Loucy (cell line): ENCODE data around the gene WNT8A.
"Not testable (repeated sequence)": the region's sequence is repeated elsewhere in the genome, so short reads cannot be mapped to it uniquely, and the experiment has no call there.

Experiments
- H2AFZ ChIP-seq: fragments of 200-600 bp; sonication (generic); 2 replicates; pipeline ENCODE4 v1.6.0; 2016; ENCODE audit warnings: antibody characterized with exemption, mild to moderate bottlenecking, low read length, moderate library complexity
- H3F3A ChIP-seq: fragments of 200-600 bp; 2 replicates; pipeline ENCODE4 v1.6.0; 2016; ENCODE audit warnings: antibody characterized with exemption, low read depth, mild to moderate bottlenecking
- H3K27me3 ChIP-seq: fragments of 200-600 bp; sonication (generic); 2 replicates; pipeline ENCODE4 v1.6.1; 2014; ENCODE audit warnings: low read length, mild to moderate bottlenecking; ENCODE audit not compliant: insufficient read depth, poor library complexity, severe bottlenecking
- H3K36me3 ChIP-seq: fragments of 200-600 bp; sonication (generic); 2 replicates; pipeline ENCODE4 v1.6.1; 2016; ENCODE audit warnings: low read length; ENCODE audit not compliant: insufficient read depth
- H3K4me1 ChIP-seq: fragments of 200-600 bp; sonication (generic); 2 replicates; pipeline ENCODE4 v1.5.1; 2014; ENCODE audit warnings: low read length, mild to moderate bottlenecking; ENCODE audit not compliant: insufficient read depth, poor library complexity, severe bottlenecking
- H3K4me2 ChIP-seq: fragments of 200-600 bp; sonication (generic); 2 replicates; pipeline ENCODE4 v1.6.0; 2014; ENCODE audit warnings: antibody characterized with exemption, low read length, low read depth, mild to moderate bottlenecking; ENCODE audit not compliant: poor library complexity, severe bottlenecking
- H3K4me3 ChIP-seq: fragments of 200-600 bp; sonication (generic); 2 replicates; pipeline ENCODE4 v1.5.1; 2014; ENCODE audit warnings: low read length, mild to moderate bottlenecking, mixed read lengths; ENCODE audit not compliant: poor library complexity, severe bottlenecking
- H3K79me2 ChIP-seq: fragments of 200-600 bp; sonication (generic); 2 replicates; pipeline ENCODE4 v1.6.1; 2014; ENCODE audit warnings: low read length; ENCODE audit not compliant: insufficient read depth
- H3K9ac ChIP-seq: fragments of 200-600 bp; sonication (generic); 2 replicates; pipeline ENCODE4 v1.6.0; 2014; ENCODE audit warnings: mild to moderate bottlenecking, low read depth, low read length, moderate library complexity; ENCODE audit not compliant: poor library complexity, severe bottlenecking
- H3K9me2 ChIP-seq: fragments of 200-600 bp; sonication (generic); replicated peaks from 2 replicates; pipeline ENCODE4 v1.6.1; 2016; ENCODE audit warnings: low read depth, low read length, mixed read lengths
- H3K9me3 ChIP-seq: fragments of 200-600 bp; sonication (generic); 2 replicates; pipeline ENCODE4 v1.6.1; 2014; ENCODE audit warnings: mild to moderate bottlenecking, antibody characterized with exemption, low read length, low read depth; ENCODE audit not compliant: insufficient read depth
- H4K20me1 ChIP-seq: fragments of 200-600 bp; sonication (generic); 2 replicates; pipeline ENCODE4 v1.6.0; 2014; ENCODE audit warnings: antibody characterized with exemption, low read length, mild to moderate bottlenecking; ENCODE audit not compliant: insufficient read depth, poor library complexity, severe bottlenecking
- EZH2phosphoT487 ChIP-seq: fragments of 200-600 bp; IDR thresholded peaks from 2 replicates; pipeline ENCODE4 v1.6.1; 2018; ENCODE audit warnings: antibody characterized with exemption, mild to moderate bottlenecking, moderate library complexity, borderline replicate concordance
- TF ChIP-seq, protein P1 (sequence below): fragments of 200-600 bp; sonication (generic); conservative IDR thresholded peaks from 2 replicates; pipeline ENCODE4 v1.5.1; 2014; ENCODE audit warnings: mild to moderate bottlenecking, antibody characterized with exemption, low read length

The WNT8A gene

DNA sequence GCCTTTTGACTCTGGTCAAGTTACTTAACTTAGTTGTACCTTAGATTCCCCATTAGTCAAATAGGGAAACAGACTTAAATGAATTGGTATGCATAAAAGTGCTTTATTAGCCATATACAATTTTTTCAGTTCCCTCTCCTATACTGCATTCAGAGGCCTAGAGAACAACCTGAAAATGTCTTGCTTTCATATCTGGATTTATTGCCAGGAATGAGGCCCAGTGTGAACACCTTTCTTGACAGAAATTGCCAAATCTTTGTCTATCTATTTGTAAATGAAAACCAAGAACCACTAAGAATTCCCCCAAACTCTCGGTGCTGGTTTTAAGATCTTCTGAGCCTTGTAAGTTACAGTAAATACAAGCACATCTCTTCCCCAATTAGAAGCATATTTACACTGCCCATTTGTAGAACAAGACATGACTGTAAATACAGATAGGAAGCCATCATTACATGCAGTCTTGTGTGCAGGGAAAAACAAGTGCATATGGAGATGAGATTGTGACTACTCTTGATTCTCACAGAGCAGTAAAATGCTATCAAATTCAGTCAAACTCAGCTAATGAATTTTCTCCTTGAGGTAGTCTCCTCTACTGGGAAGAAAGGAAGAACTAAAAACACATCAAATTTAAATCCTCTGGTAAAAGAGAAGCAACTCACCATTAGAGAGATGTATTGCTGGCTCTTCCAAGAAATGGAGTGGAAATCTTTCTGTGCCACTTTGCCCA, 45.8 kb upstream of the WNT8A start:
- H3K4me2 ChIP-seq: no peak overlapping the region
- no peak for TF ChIP-seq EZH2phosphoT487
- TF ChIP-seq, protein P1, sequence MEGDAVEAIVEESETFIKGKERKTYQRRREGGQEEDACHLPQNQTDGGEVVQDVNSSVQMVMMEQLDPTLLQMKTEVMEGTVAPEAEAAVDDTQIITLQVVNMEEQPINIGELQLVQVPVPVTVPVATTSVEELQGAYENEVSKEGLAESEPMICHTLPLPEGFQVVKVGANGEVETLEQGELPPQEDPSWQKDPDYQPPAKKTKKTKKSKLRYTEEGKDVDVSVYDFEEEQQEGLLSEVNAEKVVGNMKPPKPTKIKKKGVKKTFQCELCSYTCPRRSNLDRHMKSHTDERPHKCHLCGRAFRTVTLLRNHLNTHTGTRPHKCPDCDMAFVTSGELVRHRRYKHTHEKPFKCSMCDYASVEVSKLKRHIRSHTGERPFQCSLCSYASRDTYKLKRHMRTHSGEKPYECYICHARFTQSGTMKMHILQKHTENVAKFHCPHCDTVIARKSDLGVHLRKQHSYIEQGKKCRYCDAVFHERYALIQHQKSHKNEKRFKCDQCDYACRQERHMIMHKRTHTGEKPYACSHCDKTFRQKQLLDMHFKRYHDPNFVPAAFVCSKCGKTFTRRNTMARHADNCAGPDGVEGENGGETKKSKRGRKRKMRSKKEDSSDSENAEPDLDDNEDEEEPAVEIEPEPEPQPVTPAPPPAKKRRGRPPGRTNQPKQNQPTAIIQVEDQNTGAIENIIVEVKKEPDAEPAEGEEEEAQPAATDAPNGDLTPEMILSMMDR: no peak

DNA sequence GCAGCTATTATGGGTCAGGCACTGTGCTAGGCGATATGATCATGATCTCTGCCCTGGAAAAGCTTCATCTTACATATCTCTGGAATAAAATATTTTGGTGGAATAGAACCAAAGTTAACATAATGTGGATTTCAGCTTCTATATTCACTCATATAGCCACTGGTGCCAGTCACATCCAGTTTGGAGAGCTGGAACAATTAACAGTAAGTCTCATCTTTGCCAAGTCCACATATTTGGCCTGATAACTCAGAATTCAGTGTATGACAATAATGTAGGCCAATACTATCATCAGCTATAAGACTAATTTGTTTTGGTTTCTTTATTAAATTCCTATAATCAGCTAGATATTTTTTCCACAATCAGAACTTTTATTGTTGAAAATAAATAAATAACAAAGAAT, 45.0 kb upstream of the WNT8A start:
- H3K27me3 ChIP-seq: no peaks in the 10 kb centered on the region
- H3K9me2 ChIP-seq: no peaks in the 10 kb centered on the region
- H3K4me3 ChIP-seq: no peak overlapping the region
- no peaks in the 10 kb centered on the region for H3K36me3 ChIP-seq
- peaks cover 2% of the 10 kb centered on the region for H3K4me1 ChIP-seq
- H3K4me2 ChIP-seq: no peak overlapping the region
- H3K9ac ChIP-seq: no peak overlapping the region
- TF ChIP-seq, protein P1: no peak
- TF ChIP-seq EZH2phosphoT487: no peak
- peaks cover 2% of the 10 kb centered on the region; the same call in 1 of the 2 replicates for H3K79me2 ChIP-seq
- H3F3A ChIP-seq: no peaks in the 10 kb centered on the region
- no peaks in the 10 kb centered on the region for H4K20me1 ChIP-seq
- no peak overlapping the region for H2AFZ ChIP-seq
- no peaks in the 10 kb centered on the region for H3K9me3 ChIP-seq

More for the DNA sequence above, 45.8 kb upstream of the WNT8A start:
- H3K9me2 ChIP-seq: no peaks in the 10 kb centered on the region
- H4K20me1 ChIP-seq: no peaks in the 10 kb centered on the region
- no peak overlapping the region for H3K9ac ChIP-seq
- H3K79me2 ChIP-seq: peaks cover 9% of the 10 kb centered on the region; the same call in 1 of the 2 replicates
- no peaks in the 10 kb centered on the region for H3K27me3 ChIP-seq
- H3K36me3 ChIP-seq: no peaks in the 10 kb centered on the region
- no peak overlapping the region for H2AFZ ChIP-seq
- peaks cover 10% of the 10 kb centered on the region for H3K4me1 ChIP-seq
- H3K9me3 ChIP-seq: no peaks in the 10 kb centered on the region
- no peak overlapping the region for H3K4me3 ChIP-seq
- no peaks in the 10 kb centered on the region for H3F3A ChIP-seq

DNA sequence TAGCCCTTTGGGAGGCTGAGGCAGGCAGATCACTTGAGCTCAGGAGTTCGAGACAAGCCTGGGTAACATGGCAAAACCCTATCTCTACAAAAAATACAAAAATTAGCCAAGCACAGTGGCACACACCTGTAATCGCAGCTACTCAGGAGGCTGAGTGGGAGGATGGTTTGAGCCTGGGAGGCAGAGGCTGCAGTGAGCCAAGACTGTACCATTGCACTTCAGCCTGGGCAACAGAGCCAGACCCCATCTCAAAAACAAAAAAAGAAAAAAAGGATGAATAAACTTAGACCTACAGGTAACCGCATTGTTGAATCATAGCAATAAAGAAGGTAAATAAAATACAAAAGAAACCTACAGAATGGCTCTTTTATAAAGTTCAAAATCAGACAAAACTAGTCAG, 38.5 kb upstream of the WNT8A start:
- not testable (repeated sequence) for H3K9ac ChIP-seq, H3K4me2 ChIP-seq, H3F3A ChIP-seq, H3K4me3 ChIP-seq, H3K4me1 ChIP-seq, H3K79me2 ChIP-seq, H3K9me2 ChIP-seq, H4K20me1 ChIP-seq, H3K27me3 ChIP-seq, H3K36me3 ChIP-seq, H2AFZ ChIP-seq, H3K9me3 ChIP-seq
